Lower leg skin (tissue), 4 donors: ENCODE results near the gene EXOC7. TPM values are rescaled to one million over a fixed set of nuclear protein-coding genes. Genes with fewer than 3 reads are reported as not detected.
"Not testable (repeated sequence)": the region's sequence is repeated elsewhere in the genome, so short reads cannot be mapped to it uniquely, and the experiment has no call there.

ENCODE experiments used
- DNase-seq, 2 donors: peaks; one replicate each; pipeline ENCODE4 v3.0.0-alpha.2; 2019; ENCODE audit warnings: low spot score in 2 of 2
- H3K4me3 ChIP-seq: fragments of 200-600 bp; sonication (generic); 2 replicates; pipeline ENCODE4 v1.5.1; 2017; ENCODE audit warnings: mild to moderate bottlenecking, low read depth; ENCODE audit not compliant: poor library complexity, severe bottlenecking
- CTCF ChIP-seq, 3 donors: fragments of 450-650 bp; IDR thresholded peaks; one replicate each; pipeline ENCODE4 v1.5.1; 2016; ENCODE audit warnings: antibody characterized with exemption in 3 of 3, mild to moderate bottlenecking in 3 of 3, moderate library complexity in 2 of 3
- POLR2A ChIP-seq, 2 donors: fragments of 450-650 bp; IDR thresholded peaks; one replicate each; pipeline ENCODE4 v1.6.1; 2016 to 2017; ENCODE audit warnings: antibody characterized with exemption in 2 of 2, mild to moderate bottlenecking in 1 of 2, moderate library complexity in 1 of 2
- WGBS, 2 donors: methylation state at CpG; one replicate each; pipeline ENCODE4 v1.1.5; 2018; 5-methylcytosine and 5-hydroxymethylcytosine counted together
- intact Hi-C: fragments of 100-400 bp; cut with DNase I; formaldehyde crosslinking; loops from one replicate; pipeline ENCODE4 v1.15.0; 2023; ENCODE audit warnings: low total_unique reads
- total RNA-seq, 4 donors: library from RNA; depleted of rRNA; stranded (reverse); fragments of >200 nt; gene quantifications; one replicate each; pipeline ENCODE4 v1.1.0, GENCODE V29; 2016

EXOC7 gene
- total RNA-seq, 4 donors from 2014 or later = 52.5 to 78.4 (median 72.3) TPM

- peak within 1 kb of the TSS; percentile 87 for H3K4me3 ChIP-seq
- no peak for TF ChIP-seq POLR2A (IDR thresholded peaks at IDR 0.05)
- peak in 1 of 3 donors; percentile 39 for TF ChIP-seq CTCF (IDR thresholded peaks at IDR 0.05)
- intact Hi-C loops = no loop called here
- peak; percentile 89 to 98 for DNase-seq
- WGBS, 2 donors = 1% methylated on average over 37 to 41 of the region's 57 CpGs
Observed at GRCh38 chr17:76072148-76072858, 31.3 kb downstream of the EXOC7 start, which contains the start of gene SRP68. SRP68 (minus strand) TSS chr17:76072517; CDS start chr17:76072491, 26 bp downstream.

- no peak for DNase-seq
- TF ChIP-seq CTCF (IDR thresholded peaks at IDR 0.05) (no peak), POLR2A (IDR thresholded peaks at IDR 0.05) (no peak)
- intact Hi-C loops = no loop called here
- H3K4me3 ChIP-seq = peak overlapping the region; percentile 87
- 5 to 6% methylated on average over 15 of the region's 15 CpGs for WGBS, 2 donors
Observed at GRCh38 chr17:76071531-76072147, 31.9 kb downstream of the EXOC7 start.

- intact Hi-C loops = no loop called here
- no peak for TF ChIP-seq CTCF (IDR thresholded peaks at IDR 0.05)
- no peak for TF ChIP-seq POLR2A (IDR thresholded peaks at IDR 0.05)
- DNase-seq = no peak
- WGBS, 2 donors = 76 to 85% methylated on average over 4 of the region's 4 CpGs
- no peak overlapping the region for H3K4me3 ChIP-seq
Observed at GRCh38 chr17:76065775-76066174, 37.8 kb downstream of the EXOC7 start.

DNA sequence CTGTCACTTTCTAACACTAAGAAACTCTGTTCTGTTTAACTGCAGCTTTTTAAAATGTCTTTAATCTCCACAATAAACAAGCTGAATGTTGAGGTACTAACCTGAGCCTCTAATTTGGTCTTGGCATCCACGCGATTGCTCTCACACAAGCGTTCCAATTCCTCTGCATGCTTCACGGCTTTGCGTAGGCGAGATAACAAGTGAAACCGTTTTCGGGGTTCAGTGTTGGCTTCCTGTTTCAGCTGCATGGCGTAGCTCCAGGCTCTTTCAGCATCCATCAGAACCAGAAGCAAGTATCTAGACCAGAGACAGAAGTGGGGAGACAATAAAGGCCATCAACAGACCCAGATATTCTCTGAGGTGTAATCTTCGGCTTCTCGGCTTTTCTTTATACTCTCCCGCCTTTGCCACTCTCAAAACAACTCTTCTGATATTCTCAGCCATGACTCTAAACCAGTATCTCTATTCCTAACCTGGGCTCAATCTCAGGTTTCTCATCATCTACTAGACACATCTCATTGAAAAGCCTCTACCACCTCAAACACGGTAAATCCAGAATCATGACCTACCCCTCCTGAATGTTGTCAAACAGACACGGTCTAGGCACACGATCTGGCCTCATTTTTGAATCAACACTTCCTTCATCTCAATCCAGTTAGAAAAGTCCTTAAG lies 39.6 kb downstream of the EXOC7 start:
- WGBS, 2 donors = 83 to 84% methylated on average over 15 of the region's 15 CpGs
- intact Hi-C loops = loop anchor here (5.0 kb wide), 1 partner anchor 52 kb away; no protein-coding TSS in a partner anchor

GRCh38 chr17:76058264-76058663 lies 45.3 kb downstream of the EXOC7 start:
- intact Hi-C loops, H3K4me3 ChIP-seq, DNase-seq: not testable (repeated sequence)
- 84 to 97% methylated on average over 6 of the region's 6 CpGs for WGBS, 2 donors

More for the DNA sequence above, 39.6 kb downstream of the EXOC7 start:
- TF ChIP-seq CTCF (IDR thresholded peaks at IDR 0.05) (no peak), POLR2A (IDR thresholded peaks at IDR 0.05) (no peak)
- no peak for DNase-seq
- H3K4me3 ChIP-seq = no peak overlapping the region

GRCh38 chr17:76056882-76057281 lies 46.7 kb downstream of the EXOC7 start:
- 58 to 67% methylated on average over 3 of the region's 3 CpGs for WGBS, 2 donors
- intact Hi-C loops = no loop called here
- no peak for DNase-seq
- no peak overlapping the region for H3K4me3 ChIP-seq
- TF ChIP-seq CTCF (IDR thresholded peaks at IDR 0.05) = no peak
- TF ChIP-seq POLR2A (IDR thresholded peaks at IDR 0.05) = no peak
